Right lung (tissue), 5 donors: ENCODE results near the gene STARD7. TPM values are rescaled to one million over a fixed set of nuclear protein-coding genes. Genes with fewer than 3 reads are reported as not detected.

Experiments
- DNase-seq, 2 donors: peaks; one replicate each; pipeline ENCODE4 v3.0.0-alpha.2; 2013
- polyA plus RNA-seq, 5 donors: library from polyadenylated mRNA; unstranded; fragments of 120-200 nt; gene quantifications; one replicate each; pipeline versions ENCODE4 v1.2.1 to v1.2.3, GENCODE V29; 2013; ENCODE audit warnings: inconsistent platforms in 1 of 5, low replicate concordance in 1 of 5; ENCODE audit not compliant: insufficient read length in 5 of 5, insufficient read depth in 1 of 5

STARD7 gene
- polyA plus RNA-seq, 5 donors, result 94.3 to 117 (median 106) TPM

GRCh38 chr2:96138179-96139145 is 70.2 kb downstream of the STARD7 start, which contains the start of gene ASTL:
ASTL (minus strand) TSS chr2:96138502; CDS start chr2:96138436, 66 bp downstream.
- peak in 1 of 2 donors; percentile 44 for DNase-seq

GRCh38 chr2:96137321-96138178 is 71.1 kb downstream of the STARD7 start:
- no peak for DNase-seq

GRCh38 chr2:96136129-96136720 is 72.4 kb downstream of the STARD7 start:
- no peak for DNase-seq

- no peak for DNase-seq
Measured at GRCh38 chr2:96135621-96136020, 73.0 kb downstream of the STARD7 start.

GRCh38 chr2:96135171-96135570 is 73.5 kb downstream of the STARD7 start:
- no peak for DNase-seq

Other genes starting within 250 kb of the STARD7 start
- 10 to 100 TPM in 4 of 5 donors, 1 to 10 TPM in 1; 6.9 to 50.7 (median 36.3) TPM for gene ANKRD36C, start 217.0 kb downstream of the STARD7 start, polyA plus RNA-seq
- 1 to 10 TPM; 1.2 to 6.0 (median 4.2) TPM for gene GPAT2, start 173.9 kb downstream of the STARD7 start, polyA plus RNA-seq
- gene ADRA2B, start 92.3 kb downstream of the STARD7 start, polyA plus RNA-seq, result 1 to 10 TPM in 4 of 5 donors, under 1 TPM in 1; 0.60 to 1.6 (median 1.2) TPM
- gene ASTL, start 70.3 kb downstream of the STARD7 start, polyA plus RNA-seq, result under 1 TPM; 0.13 to 0.27 (median 0.18) TPM
- 1 to 10 TPM in 4 of 5 donors, under 1 TPM in 1; 0.84 to 2.6 (median 1.2) TPM for gene DUSP2, start 63.4 kb downstream of the STARD7 start, polyA plus RNA-seq
- gene TMEM127, start 57.2 kb upstream of the STARD7 start, polyA plus RNA-seq, result 10 to 100 TPM; 29.7 to 36.8 (median 31.9) TPM
- 10 to 100 TPM; 57.2 to 66.6 (median 64.5) TPM for gene CIAO1, start 57.4 kb upstream of the STARD7 start, polyA plus RNA-seq
- 100 to 1,000 TPM; 169 to 208 (median 183) TPM for gene SNRNP200, start 96.7 kb upstream of the STARD7 start, polyA plus RNA-seq
- gene ITPRIPL1, start 116.5 kb upstream of the STARD7 start, polyA plus RNA-seq, result 1 to 10 TPM; 4.3 to 5.5 (median 4.8) TPM
- gene NCAPH, start 126.9 kb upstream of the STARD7 start, polyA plus RNA-seq, result 10 to 100 TPM; 12.3 to 30.8 (median 21.3) TPM